ENCODE data around the gene DLX6. TPM values are rescaled to one million over a fixed set of nuclear protein-coding genes. Genes with fewer than 3 reads are reported as not detected.

DLX6 gene
- total RNA-seq, 3 donors from 2014 or later: 0.32 TPM; not detected in 2

- Histone ChIP-seq H3K4me1 (ENCODE audit: low read depth) (no peaks in the 10 kb centered on the region), H3K36me3 (ENCODE audit: low read depth) (no peaks in the 10 kb centered on the region), H3K4me3 (no peak overlapping the region), H3K9me3 (no peaks in the 10 kb centered on the region)
- intact Hi-C loops (cut with DNase I, micrococcal nuclease): no loop called here
- ATAC-seq: no peak
- no peak for TF ChIP-seq CTCF (IDR thresholded peaks at IDR 0.05)
- no peak for DNase-seq
These were observed 13.0 kb upstream of the DLX6 start for GRCh38 chr7:96992192-96993005.

DNA sequence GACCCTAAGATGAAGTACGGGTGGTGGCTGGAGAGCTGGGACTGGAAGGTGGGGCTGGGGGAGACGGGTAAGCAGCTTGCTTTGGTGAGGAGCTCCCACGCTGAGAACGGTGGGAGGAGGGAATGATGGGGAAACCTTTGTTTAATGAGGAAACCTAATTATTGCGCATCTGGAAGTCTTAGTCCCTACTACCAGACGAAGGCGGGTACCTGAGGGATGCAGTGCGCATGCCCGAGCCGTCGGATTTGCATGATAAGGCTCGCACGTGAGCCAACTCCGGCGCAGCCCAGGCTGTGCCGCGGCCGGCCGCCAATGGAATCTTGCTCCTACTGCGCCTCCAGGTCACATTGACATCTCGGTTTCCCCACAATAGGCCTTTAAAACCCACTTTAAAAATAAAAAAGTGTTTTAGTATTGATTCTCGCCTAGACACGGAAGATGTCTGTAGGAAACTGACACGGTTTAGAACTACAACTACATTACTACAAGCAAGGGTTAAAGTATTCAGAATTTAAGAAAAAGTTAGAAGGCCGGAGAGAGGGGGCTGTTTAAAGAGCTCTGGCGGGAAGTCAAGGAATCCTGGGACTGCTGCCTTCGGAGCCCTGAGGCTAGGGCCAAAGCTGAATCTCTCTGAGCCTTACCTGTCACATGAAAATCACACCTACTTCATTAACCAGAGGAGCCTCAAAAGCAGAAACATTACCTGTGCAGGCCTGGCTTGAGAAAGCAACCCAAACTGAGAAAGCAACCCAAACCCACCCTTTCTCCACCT, 12.1 kb upstream of the DLX6 start:
- DNase-seq (no peak), ATAC-seq (no peak)
- Histone ChIP-seq H3K36me3 (ENCODE audit: low read depth) (no peaks in the 10 kb centered on the region), H3K4me3 (no peak overlapping the region), H3K9me3 (no peaks in the 10 kb centered on the region), H3K4me1 (ENCODE audit: low read depth) (no peaks in the 10 kb centered on the region)
- TF ChIP-seq CTCF (IDR thresholded peaks at IDR 0.05): no peak
- intact Hi-C loops (cut with DNase I, micrococcal nuclease): no loop called here

DNA sequence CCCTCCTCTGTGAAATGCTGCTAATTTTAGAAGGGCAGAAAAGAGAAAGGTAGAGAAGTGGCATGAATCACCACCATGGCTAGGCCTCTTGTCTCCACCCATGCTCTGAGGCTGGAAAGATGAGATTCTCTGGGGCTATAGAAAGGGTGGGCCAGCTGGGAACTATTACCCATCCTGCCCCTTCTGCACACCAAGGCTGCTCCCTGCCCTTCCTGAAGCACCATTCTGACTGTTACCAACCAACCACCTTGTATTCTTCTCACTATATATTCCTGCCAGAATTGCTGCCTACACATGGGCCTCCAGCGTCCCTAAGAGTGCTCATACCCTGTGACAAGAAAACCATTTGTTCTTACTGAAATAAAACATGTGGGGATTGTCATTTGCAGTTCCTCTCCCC, 11.4 kb upstream of the DLX6 start:
- DNase-seq (no peak), ATAC-seq (no peak)
- intact Hi-C loops (cut with DNase I, micrococcal nuclease): no loop called here
- H3K36me3 ChIP-seq (ENCODE audit: low read depth): no peaks in the 10 kb centered on the region
- no peak overlapping the region for H3K4me3 ChIP-seq
- no peaks in the 10 kb centered on the region for H3K4me1 ChIP-seq (ENCODE audit: low read depth)
- TF ChIP-seq CTCF (IDR thresholded peaks at IDR 0.05): no peak
- no peaks in the 10 kb centered on the region for H3K9me3 ChIP-seq

GRCh38 chr7:96995406-96996110, 9.8 kb upstream of the DLX6 start:
- Histone ChIP-seq H3K4me3 (no peak overlapping the region), H3K36me3 (ENCODE audit: low read depth) (no peaks in the 10 kb centered on the region), H3K4me1 (ENCODE audit: low read depth) (no peaks in the 10 kb centered on the region), H3K9me3 (no peaks in the 10 kb centered on the region)
- no peak for ATAC-seq
- intact Hi-C loops (cut with DNase I, micrococcal nuclease): no loop called here
- no peak for DNase-seq
- TF ChIP-seq CTCF (IDR thresholded peaks at IDR 0.05): no peak

DNA sequence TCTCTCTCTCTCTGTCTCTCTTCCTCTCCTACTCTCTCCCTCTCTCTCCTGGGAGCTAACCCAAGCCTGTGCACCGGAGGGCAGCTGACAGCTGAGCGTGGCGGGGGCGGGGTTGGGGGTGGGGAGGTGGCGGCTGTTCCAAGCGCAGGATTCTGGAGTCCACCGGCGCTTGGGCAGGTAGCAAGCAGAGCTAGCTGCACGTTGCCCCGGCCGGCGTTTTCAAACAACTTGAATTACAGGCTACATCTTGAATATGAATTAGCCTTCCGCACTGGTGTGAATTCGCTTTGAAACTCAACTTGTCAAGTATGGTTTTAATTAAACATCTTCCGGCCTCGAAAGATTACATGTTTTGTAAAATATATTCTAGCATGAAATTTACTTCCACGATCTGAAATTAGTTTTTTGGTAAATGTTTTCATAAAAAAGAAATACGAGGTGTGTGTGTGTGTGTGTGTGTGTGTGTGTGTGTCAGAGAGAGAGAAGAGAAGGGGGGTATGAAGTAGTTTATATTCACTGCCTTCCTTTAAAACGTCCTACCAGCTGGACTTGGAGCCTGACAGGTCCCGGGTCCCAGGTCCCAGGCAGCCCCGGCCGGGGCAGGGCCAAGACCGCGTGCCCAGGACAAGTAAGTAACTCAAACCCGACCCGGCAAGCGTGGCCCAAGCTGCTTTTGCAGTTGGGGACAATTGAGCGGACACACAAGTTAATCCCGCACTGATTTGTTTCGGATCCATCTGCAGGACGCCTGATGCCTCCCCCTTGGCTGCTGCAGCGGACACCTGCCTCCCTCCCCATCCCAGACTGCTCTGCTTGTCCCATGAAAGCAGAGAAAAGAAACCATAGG, 9.0 kb upstream of the DLX6 start:
- DNase-seq: no peak
- no peaks in the 10 kb centered on the region for H3K4me1 ChIP-seq (ENCODE audit: low read depth)
- intact Hi-C loops (cut with DNase I, micrococcal nuclease): no loop called here
- H3K36me3 ChIP-seq (ENCODE audit: low read depth): no peaks in the 10 kb centered on the region
- H3K4me3 ChIP-seq: no peak overlapping the region
- no peak for TF ChIP-seq CTCF (IDR thresholded peaks at IDR 0.05)
- no peak for ATAC-seq
- H3K9me3 ChIP-seq: no peaks in the 10 kb centered on the region
